Mesodermal cell (in vitro differentiated cells): Measurements from ENCODE around the gene GALNS.

ENCODE experiments used
- H3K27ac ChIP-seq: 2 replicates; pipeline ENCODE4 v1.7.0; 2013; ENCODE audit warnings: mild to moderate bottlenecking, low read depth, low read length, moderate library complexity; ENCODE audit not compliant: severe bottlenecking
- H3K36me3 ChIP-seq: 2 replicates; pipeline ENCODE4 v1.7.1; 2013; ENCODE audit warnings: mild to moderate bottlenecking, low read length, moderate library complexity; ENCODE audit not compliant: control insufficient read depth, insufficient read depth
- H3K4me1 ChIP-seq: one replicate; pipeline ENCODE4 v1.7.1; 2013; ENCODE audit warnings: mild to moderate bottlenecking, low read length; ENCODE audit not compliant: insufficient read depth, control insufficient read depth, poor library complexity, severe bottlenecking
- H3K4me3 ChIP-seq: 2 replicates; pipeline ENCODE4 v1.7.0; 2013; ENCODE audit warnings: low read length, control low read depth, mild to moderate bottlenecking; ENCODE audit not compliant: insufficient read depth, poor library complexity, severe bottlenecking; ENCODE audit errors: extremely low read depth
- H3K9me3 ChIP-seq: 2 replicates; pipeline ENCODE4 v1.7.1; 2013; ENCODE audit warnings: mild to moderate bottlenecking, low read length, moderate library complexity; ENCODE audit not compliant: control insufficient read depth
- WGBS, 2 experiments: methylation state at CpG; one replicate each; pipeline ENCODE4 v1.1.5; 2013; ENCODE audit warnings: missing lambda C conversion rate in 2 of 2; ENCODE audit not compliant: insufficient coverage in 2 of 2; 5-methylcytosine and 5-hydroxymethylcytosine counted together

Gene GALNS

DNA sequence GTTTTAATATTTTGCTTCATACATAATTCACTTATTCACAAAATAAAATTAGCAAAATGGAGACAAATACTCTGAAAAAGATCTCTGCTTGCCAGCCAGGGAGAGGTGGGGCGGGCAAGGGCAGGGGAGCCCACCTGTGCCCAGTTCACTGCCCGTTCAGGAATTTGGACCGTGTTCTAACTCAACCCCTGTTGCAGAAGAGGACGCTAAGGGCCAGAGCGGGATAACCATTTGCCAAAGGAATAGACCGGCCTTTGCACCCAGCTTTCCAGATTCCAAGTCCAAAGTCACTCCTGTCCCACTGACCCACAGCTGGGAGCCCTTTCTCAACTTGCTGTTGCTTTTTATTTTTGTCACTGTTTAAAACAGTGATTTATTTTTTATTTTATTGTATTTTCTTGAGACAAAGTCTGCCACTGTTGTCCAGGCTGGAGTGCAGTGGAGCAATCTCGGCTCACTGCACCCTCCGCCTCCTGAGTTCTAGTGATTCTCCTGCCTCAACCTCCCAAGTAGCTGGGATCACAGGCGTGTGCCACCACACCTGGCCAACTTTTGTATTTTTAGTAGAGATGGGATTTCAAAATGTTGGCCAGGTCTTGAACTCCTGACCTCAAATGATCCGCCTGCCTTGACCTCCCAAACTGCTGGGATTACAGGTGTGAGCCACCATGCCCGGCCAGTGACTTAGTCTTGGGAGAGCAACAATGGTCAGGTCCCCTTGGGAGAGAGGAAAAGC is 69.0 kb downstream of the GALNS start:
- Histone ChIP-seq H3K4me1 (peaks cover 25% of the 10 kb centered on the region), H3K36me3 (no peaks in the 10 kb centered on the region), H3K27ac (no peak overlapping the region), H3K4me3 (no peak overlapping the region), H3K9me3 (no peaks in the 10 kb centered on the region)
- 91 to 95% methylated on average over 8 to 10 of the region's 11 CpGs for WGBS, 2 experiments

DNA sequence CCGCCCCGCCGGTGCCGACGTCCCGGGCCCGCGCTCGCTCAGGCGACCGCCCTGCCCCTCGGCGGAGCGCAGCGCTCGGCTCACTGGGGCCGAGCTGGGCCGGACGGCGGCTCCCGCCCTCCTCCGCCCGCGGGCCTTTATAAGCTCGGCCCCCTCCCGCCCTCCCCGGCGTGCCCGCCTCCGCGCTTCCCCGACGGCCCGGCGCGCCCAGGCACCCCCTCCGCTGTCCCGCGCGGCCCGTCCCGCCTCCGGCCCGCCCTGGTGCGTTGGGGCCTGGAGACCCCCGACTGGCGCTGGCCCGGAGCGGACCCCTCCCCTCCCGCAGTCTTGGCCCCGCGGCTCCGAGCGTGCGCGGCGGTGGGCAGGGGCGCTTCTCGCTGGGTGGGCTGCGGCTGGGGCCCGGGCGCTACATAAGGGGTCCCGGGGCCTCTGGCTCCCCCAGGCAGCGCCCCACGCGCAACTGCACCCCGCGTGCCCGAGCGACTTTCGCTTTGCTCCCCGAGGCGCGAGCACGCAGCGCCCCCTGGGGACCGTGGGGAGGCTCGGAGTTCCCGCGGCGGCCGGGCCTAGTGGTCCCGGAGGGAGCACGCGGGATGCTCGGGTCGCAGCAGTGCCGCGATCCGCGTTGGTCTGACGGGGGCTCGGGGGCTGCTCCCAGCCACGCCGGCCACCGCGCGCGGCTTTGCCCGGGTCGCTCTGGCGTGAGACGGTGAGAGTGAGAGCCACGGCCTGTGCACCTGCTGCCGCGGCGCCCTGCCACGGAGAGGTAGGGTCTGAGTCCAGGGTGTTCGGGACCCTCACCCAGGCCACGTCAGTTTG is 71.4 kb downstream of the GALNS start, which contains the start of gene PIEZO1:
Gene PIEZO1 (minus strand): TSS at position 115 of the 819 bp plus-strand sequence. CDS start 256 bp downstream, outside the sequence.
- no peaks in the 10 kb centered on the region for H3K9me3 ChIP-seq
- peak within 1 kb of the TSS; percentile 50 for H3K4me3 ChIP-seq
- peak within 1 kb of the TSS; percentile 94 for H3K27ac ChIP-seq
- H3K4me1 ChIP-seq = peaks cover 38% of the 10 kb centered on the region
- WGBS, 2 experiments = 8 to 9% methylated on average over 80 to 97 of the region's 110 CpGs
- H3K36me3 ChIP-seq = no peaks in the 10 kb centered on the region

GRCh38 chr16:88784856-88785105 is 72.0 kb downstream of the GALNS start:
- Histone ChIP-seq H3K4me1 (peaks cover 43% of the 10 kb centered on the region), H3K4me3 (peak overlapping the region; percentile 50), H3K36me3 (no peaks in the 10 kb centered on the region), H3K9me3 (no peaks in the 10 kb centered on the region), H3K27ac (peak overlapping the region; percentile 94)
- 0 to 1% methylated on average over 18 to 27 of the region's 32 CpGs for WGBS, 2 experiments

GRCh38 chr16:88784074-88784855 is 72.5 kb downstream of the GALNS start:
- H3K4me1 ChIP-seq = peaks cover 46% of the 10 kb centered on the region
- peak overlapping the region; percentile 94 for H3K27ac ChIP-seq
- no peaks in the 10 kb centered on the region for H3K36me3 ChIP-seq
- 9 to 12% methylated on average over 43 to 63 of the region's 74 CpGs for WGBS, 2 experiments
- no peaks in the 10 kb centered on the region for H3K9me3 ChIP-seq
- peak overlapping the region; percentile 50 for H3K4me3 ChIP-seq

GRCh38 chr16:88783391-88784073 is 73.2 kb downstream of the GALNS start:
- no peaks in the 10 kb centered on the region for H3K36me3 ChIP-seq
- H3K9me3 ChIP-seq = no peaks in the 10 kb centered on the region
- H3K4me1 ChIP-seq = peaks cover 48% of the 10 kb centered on the region
- H3K4me3 ChIP-seq = peak overlapping the region; percentile 50
- WGBS, 2 experiments = 80 to 82% methylated on average over 25 to 27 of the region's 27 CpGs
- peak overlapping the region; percentile 94 for H3K27ac ChIP-seq

DNA sequence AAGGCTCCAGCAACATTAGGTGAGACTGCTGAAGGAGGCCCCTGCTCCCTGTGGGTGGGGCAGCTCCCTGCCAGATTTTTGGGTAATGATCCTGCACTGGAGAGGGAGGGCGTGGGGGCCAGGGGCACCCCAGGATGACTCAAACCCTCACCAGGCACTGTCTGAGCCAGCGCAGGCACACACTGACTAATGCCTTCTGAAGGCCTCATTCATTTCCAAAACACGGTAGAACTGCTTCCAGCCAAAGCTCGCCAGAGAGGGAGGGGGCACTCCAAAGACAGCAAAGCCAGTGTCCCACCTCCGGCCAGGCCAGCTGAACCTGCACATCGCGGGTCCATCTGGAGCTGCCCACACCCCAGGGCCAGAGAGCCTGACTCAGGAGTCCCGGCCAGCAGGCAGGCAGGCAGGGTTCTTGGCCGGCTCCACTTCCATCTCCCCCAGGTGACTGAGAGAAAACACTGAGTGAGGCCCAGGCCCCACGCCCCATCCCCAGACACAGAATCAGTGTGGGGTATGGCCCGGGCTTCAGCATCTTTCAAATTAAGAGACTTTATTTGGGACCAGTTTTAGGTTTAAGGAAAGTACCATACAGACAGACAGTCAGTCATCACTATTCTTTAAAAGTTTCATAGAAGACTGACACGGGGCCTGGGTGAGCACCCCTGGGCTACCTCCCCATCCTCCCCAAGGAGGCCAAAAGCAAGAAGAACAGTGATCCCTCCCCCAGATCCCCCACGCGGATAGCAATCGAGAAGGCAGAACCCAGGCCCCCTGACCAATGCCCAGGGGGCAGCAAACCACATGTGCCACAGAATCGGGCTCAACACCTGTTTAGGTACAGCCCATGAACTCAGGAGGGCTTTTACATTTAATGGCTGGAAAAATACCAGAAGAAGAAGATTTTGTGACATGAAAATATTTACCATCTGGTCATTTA is 74.0 kb downstream of the GALNS start:
- no peaks in the 10 kb centered on the region for H3K9me3 ChIP-seq
- H3K36me3 ChIP-seq = no peaks in the 10 kb centered on the region
- peaks cover 51% of the 10 kb centered on the region for H3K4me1 ChIP-seq
- peak overlapping the region; percentile 94 for H3K27ac ChIP-seq
- H3K4me3 ChIP-seq = peak overlapping the region; percentile 50
- 84 to 85% methylated on average over 10 to 13 of the region's 16 CpGs for WGBS, 2 experiments

DNA sequence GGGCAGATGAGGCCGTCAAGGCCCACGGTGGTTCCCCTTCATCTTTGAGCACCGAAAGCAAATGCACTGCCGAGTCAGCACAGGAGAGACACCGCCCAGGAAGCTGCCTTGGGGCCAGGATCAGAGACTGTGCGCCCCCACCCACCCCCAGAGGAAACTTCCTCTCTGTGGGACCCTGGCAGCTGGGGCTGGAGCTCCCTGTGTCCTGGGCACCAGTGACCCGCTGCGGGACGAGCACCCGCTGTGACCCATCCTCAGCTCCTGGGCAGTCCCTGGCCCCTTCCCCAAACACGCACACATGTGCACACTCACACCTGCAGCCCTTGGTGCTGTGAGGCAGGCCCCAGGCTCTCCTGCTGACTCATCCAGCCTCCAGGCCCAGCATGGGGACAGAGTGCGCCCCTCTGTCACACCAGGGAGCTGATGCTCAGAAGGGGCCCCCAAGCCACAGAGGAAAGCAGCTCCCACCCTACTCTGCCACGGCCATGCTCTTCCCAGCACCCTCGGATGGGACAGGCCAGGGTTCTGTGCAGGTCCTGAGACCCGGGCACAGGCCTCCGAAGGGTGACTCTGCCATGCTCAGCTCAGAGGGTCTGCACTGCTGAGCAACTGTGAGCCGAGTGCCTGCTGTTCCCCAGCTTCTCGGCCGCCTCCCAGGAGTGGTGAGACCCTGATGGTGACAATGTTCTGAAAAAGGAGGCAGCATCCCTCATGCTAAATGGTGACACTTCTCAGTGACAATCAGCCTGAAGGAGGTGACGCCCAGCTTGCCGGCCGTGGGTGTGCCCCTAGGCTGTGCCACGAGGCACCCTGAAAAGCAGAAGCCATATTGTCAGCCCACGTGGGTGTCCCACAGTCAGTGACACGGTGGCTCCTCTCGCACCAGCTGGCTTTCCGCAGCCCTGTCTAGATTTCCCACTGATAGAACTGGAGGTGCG is 75.3 kb downstream of the GALNS start:
- Histone ChIP-seq H3K4me3 (no peak overlapping the region), H3K27ac (no peak overlapping the region), H3K36me3 (peaks cover 3% of the 10 kb centered on the region), H3K4me1 (peaks cover 59% of the 10 kb centered on the region), H3K9me3 (no peaks in the 10 kb centered on the region)
- WGBS, 2 experiments = 88 to 96% methylated on average over 18 to 27 of the region's 28 CpGs

GRCh38 chr16:88780142-88781062 is 76.3 kb downstream of the GALNS start:
- WGBS, 2 experiments = 81 to 89% methylated on average over 9 of the region's 13 CpGs
- H3K4me3 ChIP-seq = no peak overlapping the region

More at GRCh38 chr16:88780142-88781062, 76.3 kb downstream of the GALNS start:
- Histone ChIP-seq H3K4me1 (peaks cover 56% of the 10 kb centered on the region), H3K36me3 (peaks cover 5% of the 10 kb centered on the region), H3K27ac (no peak overlapping the region), H3K9me3 (no peaks in the 10 kb centered on the region)
